ENCODE data around the gene CLDN34. TPM values are rescaled to one million over a fixed set of nuclear protein-coding genes. Genes with fewer than 3 reads are reported as not detected.

The CLDN34 gene
- total and polyA plus RNA-seq, 2 experiments from 2014 or later: not detected

GRCh38 chrX:9992061-9992460 lies 24.9 kb downstream of the CLDN34 start:
- H3K36me3 ChIP-seq (ENCODE audit: insufficient read depth): no peaks in the 10 kb centered on the region
- no peaks in the 10 kb centered on the region for H3K9me2 ChIP-seq (ENCODE audit: insufficient read depth)
- no peak overlapping the region for H3K4me3 ChIP-seq
- no peaks in the 10 kb centered on the region for H3K4me1 Mint-ChIP-seq
- no peaks in the 10 kb centered on the region for H3F3A ChIP-seq (replicated peaks; ENCODE audit: low read depth)
- no peaks in the 10 kb centered on the region for H3K79me2 ChIP-seq (replicated peaks; ENCODE audit: insufficient read depth)
- no peak overlapping the region for H3K4me3 Mint-ChIP-seq
- DNase-seq (ENCODE audit: low spot score) (no peak), ATAC-seq (no peak)
- TF ChIP-seq EZH2 (IDR thresholded peaks at IDR 0.05; ENCODE audit: low read depth, unreplicated experiment) (no peak), ZNF462 (CRISPR knock-in tag; IDR thresholded peaks at IDR 0.05) (no peak), REST (IDR thresholded peaks at IDR 0.05; ENCODE audit: unreplicated experiment) (no peak), POLR2AphosphoS5 (IDR thresholded peaks at IDR 0.05; ENCODE audit: low read depth) (no peak)
- H3K9me3 Mint-ChIP-seq: peaks cover 6% of the 10 kb centered on the region; the same call in 2 of the 3 replicates
- H3K4me1 ChIP-seq (ENCODE audit: insufficient read depth): no peaks in the 10 kb centered on the region
- H3K27me3 Mint-ChIP-seq (ENCODE audit: insufficient read depth, low read depth, poor library complexity): no peaks in the 10 kb centered on the region
- no peaks in the 10 kb centered on the region for H4K20me1 ChIP-seq (replicated peaks; ENCODE audit: insufficient read depth)
- H3K4me2 ChIP-seq: no peak overlapping the region
- no peaks in the 10 kb centered on the region; the same call in 2 of the 3 replicates for H3K36me3 Mint-ChIP-seq (ENCODE audit: low read depth)
- no peak overlapping the region for H2AFZ ChIP-seq
- H3K27ac Mint-ChIP-seq: no peak overlapping the region
- no peaks in the 10 kb centered on the region for H3K27me3 ChIP-seq (ENCODE audit: insufficient read depth)
- H3K27ac ChIP-seq (ENCODE audit: low read depth): no peak overlapping the region
